ENCODE measurements around the gene CADM2. TPM values are rescaled to one million over a fixed set of nuclear protein-coding genes. Genes with fewer than 3 reads are reported as not detected.
"Not testable (repeated sequence)": the region's sequence is repeated elsewhere in the genome, so short reads cannot be mapped to it uniquely, and the experiment has no call there.

CADM2 gene
- total and polyA plus RNA-seq, 2 experiments from 2014 or later: 2.9 to 7.8 TPM

DNA sequence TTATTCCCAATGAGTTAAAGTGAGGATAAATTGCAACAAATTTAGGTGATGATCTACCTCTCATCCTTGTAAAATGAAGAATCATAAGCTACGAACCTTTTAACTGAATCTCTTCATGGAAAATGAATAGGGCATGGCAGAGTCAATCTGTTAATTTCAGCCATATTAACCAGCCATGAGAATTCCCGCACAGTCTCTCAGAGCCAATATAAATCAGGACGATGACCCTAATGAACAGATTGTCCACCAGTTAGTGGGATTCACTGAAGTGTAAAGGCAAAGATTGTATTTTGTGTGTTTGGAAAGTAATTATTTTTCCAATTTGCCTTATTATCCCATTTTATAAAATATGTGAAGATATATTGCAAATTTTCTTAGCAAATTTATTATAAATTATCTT, 183.8 kb downstream of the CADM2 start:
- Histone ChIP-seq H3K4me3 (no peak overlapping the region), H3K36me3 (replicated peaks; ENCODE audit: insufficient read depth, low read depth) (no peaks in the 10 kb centered on the region), H3K4me1 (ENCODE audit: insufficient read depth) (no peaks in the 10 kb centered on the region), H4K20me1 (ENCODE audit: insufficient read depth, poor library complexity, severe bottlenecking) (no peaks in the 10 kb centered on the region), H3K9me2 (replicated peaks; ENCODE audit: insufficient read depth) (no peaks in the 10 kb centered on the region), H3K79me2 (no peaks in the 10 kb centered on the region), H3K9me3 (ENCODE audit: low read depth) (no peaks in the 10 kb centered on the region), H3K27ac (no peak overlapping the region), H2AFZ (no peak overlapping the region), H3K27me3 (no peaks in the 10 kb centered on the region), H3K4me2 (no peak overlapping the region)
- no peak for DNase-seq (ENCODE audit: low spot score)
- TF ChIP-seq EZH2 (IDR thresholded peaks at IDR 0.05; ENCODE audit: borderline replicate concordance): no peak
- TF ChIP-seq CTCF (IDR thresholded peaks at IDR 0.05; ENCODE audit: poor library complexity): no peak
- no peak for TF ChIP-seq EZH2phosphoT487 (IDR thresholded peaks at IDR 0.05; ENCODE audit: low read depth, severe bottlenecking, unreplicated experiment)
- WGBS (ENCODE audit: low lambda C conversion rate, missing lambda C conversion rate): 89% methylated on average over 3 of the region's 3 CpGs

- no peak overlapping the region for H3K4me2 ChIP-seq
- H3K9me3 ChIP-seq (ENCODE audit: low read depth): no peaks in the 10 kb centered on the region
- no peaks in the 10 kb centered on the region for H3K9me2 ChIP-seq (replicated peaks; ENCODE audit: insufficient read depth)
- H3K4me3 ChIP-seq: no peak overlapping the region
- TF ChIP-seq CTCF (IDR thresholded peaks at IDR 0.05; ENCODE audit: poor library complexity) (no peak), EZH2phosphoT487 (IDR thresholded peaks at IDR 0.05; ENCODE audit: low read depth, severe bottlenecking, unreplicated experiment) (no peak), EZH2 (IDR thresholded peaks at IDR 0.05; ENCODE audit: borderline replicate concordance) (no peak)
- H2AFZ ChIP-seq: no peak overlapping the region
- no peak overlapping the region for H3K27ac ChIP-seq
- no peaks in the 10 kb centered on the region for H4K20me1 ChIP-seq (ENCODE audit: insufficient read depth, poor library complexity, severe bottlenecking)
- H3K36me3 ChIP-seq (replicated peaks; ENCODE audit: insufficient read depth, low read depth): no peaks in the 10 kb centered on the region
- no peaks in the 10 kb centered on the region for H3K4me1 ChIP-seq (ENCODE audit: insufficient read depth)
- no peaks in the 10 kb centered on the region for H3K79me2 ChIP-seq
- 52% methylated on average over 3 of the region's 3 CpGs for WGBS (ENCODE audit: low lambda C conversion rate, missing lambda C conversion rate)
- H3K27me3 ChIP-seq: no peaks in the 10 kb centered on the region
- no peak for DNase-seq (ENCODE audit: low spot score)
Measured at GRCh38 chr3:85148036-85148435, 189.2 kb downstream of the CADM2 start.

DNA sequence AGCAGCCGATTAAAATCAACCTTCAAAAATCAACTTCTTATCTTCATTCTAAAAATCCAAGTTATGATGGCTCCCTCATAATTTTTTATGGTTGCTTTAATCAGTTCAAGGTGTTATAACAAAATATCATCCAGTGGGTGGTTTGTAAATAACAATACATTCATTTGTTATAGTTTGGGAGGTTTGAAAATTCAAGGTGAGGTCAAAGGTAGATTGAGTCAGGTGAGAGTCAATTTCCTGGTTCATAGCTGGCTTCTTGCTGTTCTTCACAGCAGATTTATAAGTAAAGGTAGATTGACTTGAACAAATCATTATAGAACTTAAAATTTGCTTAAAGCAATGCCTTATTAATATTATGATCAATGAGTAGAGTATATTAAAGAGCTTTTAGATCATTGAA, 192.8 kb downstream of the CADM2 start:
- DNase-seq (ENCODE audit: low spot score): no peak
- H3K4me2 ChIP-seq: no peak overlapping the region
- 76% methylated on average over 1 of the region's 1 CpG for WGBS (ENCODE audit: low lambda C conversion rate, missing lambda C conversion rate)
- no peaks in the 10 kb centered on the region for H4K20me1 ChIP-seq (ENCODE audit: insufficient read depth, poor library complexity, severe bottlenecking)
- no peak overlapping the region for H2AFZ ChIP-seq
- no peaks in the 10 kb centered on the region for H3K9me2 ChIP-seq (replicated peaks; ENCODE audit: insufficient read depth)
- no peak for TF ChIP-seq CTCF (IDR thresholded peaks at IDR 0.05; ENCODE audit: poor library complexity)
- TF ChIP-seq EZH2phosphoT487 (IDR thresholded peaks at IDR 0.05; ENCODE audit: low read depth, severe bottlenecking, unreplicated experiment): no peak
- no peak for TF ChIP-seq EZH2 (IDR thresholded peaks at IDR 0.05; ENCODE audit: borderline replicate concordance)
- H3K79me2 ChIP-seq: no peaks in the 10 kb centered on the region
- no peak overlapping the region for H3K27ac ChIP-seq
- no peaks in the 10 kb centered on the region for H3K4me1 ChIP-seq (ENCODE audit: insufficient read depth)
- no peaks in the 10 kb centered on the region for H3K36me3 ChIP-seq (replicated peaks; ENCODE audit: insufficient read depth, low read depth)
- no peaks in the 10 kb centered on the region for H3K9me3 ChIP-seq (ENCODE audit: low read depth)
- H3K27me3 ChIP-seq: no peaks in the 10 kb centered on the region
- H3K4me3 ChIP-seq: no peak overlapping the region

- not testable (repeated sequence) for H2AFZ ChIP-seq; H4K20me1 ChIP-seq (ENCODE audit: insufficient read depth, poor library complexity, severe bottlenecking); H3K9me3 ChIP-seq (ENCODE audit: low read depth); H3K27ac ChIP-seq; H3K4me1 ChIP-seq (ENCODE audit: insufficient read depth); H3K27me3 ChIP-seq; H3K4me2 ChIP-seq; H3K36me3 ChIP-seq (replicated peaks; ENCODE audit: insufficient read depth, low read depth); H3K4me3 ChIP-seq; H3K9me2 ChIP-seq (replicated peaks; ENCODE audit: insufficient read depth); H3K79me2 ChIP-seq; DNase-seq (ENCODE audit: low spot score)
- WGBS (ENCODE audit: low lambda C conversion rate, missing lambda C conversion rate): 97% methylated on average over 7 of the region's 7 CpGs
Measured at GRCh38 chr3:85153279-85153678, 194.5 kb downstream of the CADM2 start.

Data from hepatocyte (in vitro differentiated cells).